Measurements from ENCODE around the gene ALK.

The ALK gene

DNA sequence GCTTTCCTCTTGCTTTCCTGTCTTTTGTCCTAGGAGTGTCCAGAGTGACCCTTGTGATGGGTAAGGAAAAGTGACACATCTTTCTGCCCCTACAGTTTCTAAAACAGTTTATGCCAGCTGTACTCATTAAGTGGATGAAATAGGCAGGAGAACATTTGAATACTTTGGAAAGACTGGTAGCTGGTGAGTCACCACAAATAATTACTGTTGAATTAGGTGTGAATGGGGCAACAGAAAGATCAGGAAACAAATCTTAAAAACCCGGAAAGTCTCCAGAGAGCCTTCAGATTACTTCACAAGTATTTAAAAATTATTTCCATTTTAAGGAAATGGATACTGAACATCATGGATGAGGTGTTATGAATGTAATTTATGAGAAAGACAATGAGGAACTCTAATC, 527.7 kb downstream of the ALK start:
- no peak for DNase-seq

DNA sequence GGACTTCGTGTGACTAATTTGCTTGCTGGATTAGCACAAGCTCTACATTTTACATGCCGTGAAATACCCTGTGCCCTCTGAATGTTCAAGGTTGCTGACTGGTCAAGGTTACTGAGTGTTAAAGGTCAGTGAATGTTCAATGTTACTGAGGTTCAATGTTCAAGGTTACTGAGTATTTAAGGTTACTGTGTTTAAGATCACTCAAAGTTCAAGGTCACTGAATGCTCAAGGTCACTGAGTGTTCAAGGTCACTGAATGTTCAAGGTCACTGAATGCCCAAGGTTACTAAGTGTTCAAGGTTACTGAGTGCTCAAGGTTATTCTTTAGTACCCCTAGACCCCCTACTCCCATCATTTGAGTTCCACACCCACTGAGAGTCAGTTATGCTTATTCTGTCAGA, 528.6 kb downstream of the ALK start:
- no peak for DNase-seq

DNA sequence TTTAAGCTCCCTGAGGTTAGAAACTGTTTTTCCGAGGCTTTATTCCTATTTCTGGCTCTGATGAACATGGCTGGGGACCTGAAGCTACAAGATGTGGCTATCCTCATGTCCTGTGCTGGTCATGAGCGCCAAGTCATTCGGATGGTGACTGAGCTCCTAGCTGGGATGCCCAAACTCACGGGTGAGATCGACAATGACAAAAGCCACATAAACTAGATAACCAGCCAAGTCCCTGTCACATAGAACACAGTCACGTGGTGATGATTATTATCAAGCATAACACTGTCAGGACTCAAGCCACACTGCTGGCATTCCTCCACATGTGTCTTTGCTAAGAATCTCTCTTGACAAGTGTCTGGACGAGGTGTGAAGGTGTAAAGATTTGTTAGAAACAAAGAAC, 531.2 kb downstream of the ALK start:
- DNase-seq, result no peak

DNA sequence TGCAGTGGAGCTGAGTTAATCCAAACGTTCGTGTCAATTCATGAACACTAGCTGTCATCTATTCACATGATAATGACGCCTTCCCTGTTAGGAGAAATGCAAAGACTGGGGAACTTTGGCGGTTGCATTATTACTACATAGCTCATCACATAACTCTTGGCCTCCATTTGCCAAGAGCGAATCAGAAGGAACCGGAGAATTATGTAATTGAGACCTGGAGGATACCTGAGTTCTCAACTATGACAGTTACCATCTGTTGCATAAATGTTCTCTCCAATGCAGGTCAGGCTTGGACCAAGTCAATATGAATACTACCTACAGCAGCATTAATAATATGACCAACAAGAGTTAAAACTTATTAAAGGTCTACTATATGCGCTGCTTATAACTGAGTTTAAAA, 531.7 kb downstream of the ALK start:
- DNase-seq, result no peak

DNA sequence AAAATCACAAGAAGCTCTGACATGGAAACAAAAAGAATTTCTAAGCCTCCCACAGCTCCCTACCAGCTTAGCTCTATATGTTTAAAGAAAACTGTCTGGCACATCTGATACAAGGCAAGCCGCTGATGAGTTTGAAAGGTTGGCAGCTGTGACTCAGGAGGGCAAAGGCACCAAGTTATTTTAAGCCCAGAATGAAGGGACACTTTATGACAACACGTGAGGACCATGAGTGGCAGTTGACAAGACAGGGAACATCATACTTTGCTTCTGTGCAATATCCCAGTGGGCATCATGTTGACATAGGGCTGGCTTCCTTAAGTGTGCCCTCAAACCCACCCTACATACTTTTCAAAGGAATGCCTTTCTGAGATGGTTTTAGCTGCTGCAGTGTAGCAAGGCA, 533.3 kb downstream of the ALK start:
- DNase-seq, result no peak

DNA sequence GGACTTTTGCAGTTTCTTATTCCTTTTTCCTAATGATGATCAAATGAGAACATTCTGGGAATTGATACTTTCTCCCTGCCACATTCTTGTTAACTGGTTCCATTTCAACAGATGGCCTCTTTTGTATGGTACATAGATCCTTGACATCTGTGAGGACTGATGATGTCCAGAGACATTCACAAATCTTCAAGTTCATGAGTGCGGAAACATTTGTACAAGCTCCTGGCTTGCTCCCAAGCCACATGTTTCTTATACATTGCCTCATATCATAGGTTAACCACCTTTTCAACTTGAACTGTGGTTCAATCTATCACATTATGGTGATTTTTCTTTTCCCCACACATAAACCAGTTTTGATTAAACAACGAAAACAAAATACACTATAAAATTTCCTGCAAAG, 538.9 kb downstream of the ALK start:
- no peak for DNase-seq

DNA sequence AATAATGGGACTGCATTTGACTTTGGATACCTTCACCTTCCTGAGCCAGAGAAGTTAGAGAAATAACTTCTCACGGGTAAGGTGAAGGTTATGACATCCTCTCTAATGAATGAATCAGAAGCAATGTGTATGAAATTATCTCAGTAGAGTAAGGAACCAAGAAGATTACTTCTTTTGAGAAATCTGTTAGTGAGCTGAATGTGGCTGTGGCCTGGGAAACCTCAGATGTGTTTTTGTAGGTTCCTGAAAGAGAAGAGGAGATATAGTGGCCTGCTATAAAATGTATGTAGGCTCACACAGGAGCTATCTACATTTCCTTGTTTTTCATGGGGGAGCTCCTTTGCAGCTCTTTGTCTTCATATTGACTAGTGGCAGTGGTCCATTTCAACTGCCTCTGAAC, 543.6 kb downstream of the ALK start:
- no peak for DNase-seq

DNA sequence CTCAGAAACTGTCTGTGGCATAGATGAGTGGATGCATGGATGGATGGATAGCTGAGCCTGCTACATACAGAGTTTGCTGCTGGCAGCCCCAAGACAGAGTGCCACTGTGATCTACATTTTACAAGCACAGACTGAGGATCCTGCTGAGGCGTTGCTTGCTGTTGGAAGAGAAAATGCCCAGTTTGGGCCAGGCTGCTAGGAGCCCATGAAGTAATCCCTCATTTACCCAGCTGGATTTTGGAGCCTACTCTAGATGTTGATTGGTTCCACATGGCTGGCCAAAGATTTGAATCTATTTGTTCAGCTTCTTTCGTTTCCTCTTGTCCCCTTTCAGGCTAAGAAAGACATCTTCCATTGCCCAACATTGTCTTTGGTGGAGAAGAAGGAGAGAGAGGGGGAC, 544.8 kb downstream of the ALK start:
- no peak for DNase-seq

DNA sequence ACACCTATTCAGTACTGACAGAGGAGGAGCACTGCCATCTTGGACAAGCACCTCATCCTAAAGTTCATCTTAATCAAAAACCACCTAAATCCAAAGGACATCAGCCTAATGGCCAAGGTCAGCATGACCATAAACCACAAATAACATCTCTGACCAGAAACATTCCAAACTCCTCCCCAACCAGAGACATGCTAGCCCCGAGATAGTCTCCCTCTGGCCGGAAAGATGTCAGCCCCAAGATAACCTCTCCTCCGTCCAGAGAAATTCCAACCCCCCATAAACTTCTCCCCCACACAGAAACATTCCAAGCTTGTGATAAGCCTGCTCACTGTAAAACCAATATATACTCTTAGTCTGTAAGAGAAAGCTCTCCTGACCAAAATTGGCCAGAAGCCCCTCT, 545.5 kb downstream of the ALK start:
- DNase-seq, result no peak

DNA sequence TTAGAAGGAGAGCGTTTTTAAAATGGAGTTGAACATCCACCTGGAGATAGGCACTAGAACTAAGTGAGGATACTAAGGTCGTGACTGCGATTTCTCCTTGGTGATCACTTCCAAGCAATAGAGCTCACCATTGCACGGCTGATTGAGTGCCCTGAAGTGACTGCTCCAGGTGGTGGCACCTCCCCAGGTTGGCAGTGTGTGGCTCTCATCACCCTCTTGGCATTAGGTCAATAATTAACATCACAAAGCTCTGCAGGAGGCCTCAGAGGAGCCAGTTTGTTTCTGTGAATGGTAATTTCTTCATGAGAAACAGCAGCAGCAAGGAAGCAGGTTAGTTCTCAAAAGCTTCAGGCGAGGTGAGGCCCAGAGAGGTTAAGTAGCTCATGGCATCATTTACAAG, 546.6 kb downstream of the ALK start:
- DNase-seq, result no peak

DNA sequence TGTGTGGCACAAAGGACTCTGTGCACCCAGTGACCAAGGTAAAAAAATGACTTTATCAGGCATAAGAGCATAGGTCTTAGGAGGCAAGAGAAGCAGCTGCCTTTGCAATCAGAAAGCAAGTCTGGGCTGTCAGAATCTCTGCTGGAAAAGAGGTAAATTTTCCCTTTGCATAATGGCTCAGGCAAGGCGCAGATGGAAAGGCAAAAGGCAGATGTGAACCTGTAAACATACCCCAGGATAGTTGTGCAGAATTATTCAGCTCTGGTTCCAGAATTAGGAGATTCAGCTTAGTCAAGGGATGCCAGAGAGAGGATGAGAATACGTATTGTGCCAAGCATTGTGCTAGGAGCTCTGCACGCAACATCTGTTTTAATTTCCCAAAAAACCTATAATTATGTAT, 547.5 kb downstream of the ALK start:
- no peak for DNase-seq

DNA sequence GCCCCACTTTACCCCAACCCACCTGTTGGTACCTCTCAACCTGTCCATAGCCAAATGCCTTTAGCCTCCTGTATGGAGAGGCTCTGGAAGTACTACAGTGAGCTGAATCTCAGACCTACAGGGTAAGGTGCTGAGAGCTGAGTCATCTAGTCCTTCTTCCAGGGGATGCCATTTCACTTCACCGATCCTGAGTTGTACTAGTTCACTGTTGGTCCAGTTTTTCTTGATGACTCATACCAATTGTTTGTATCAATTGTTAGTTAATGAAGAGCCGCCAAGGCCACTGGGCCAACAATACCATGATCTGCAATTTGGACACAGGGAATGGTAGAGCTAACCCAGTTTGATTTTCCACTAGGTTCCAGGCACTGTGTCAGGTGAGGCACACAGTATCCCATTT, 549.2 kb downstream of the ALK start:
- no peak for DNase-seq

DNA sequence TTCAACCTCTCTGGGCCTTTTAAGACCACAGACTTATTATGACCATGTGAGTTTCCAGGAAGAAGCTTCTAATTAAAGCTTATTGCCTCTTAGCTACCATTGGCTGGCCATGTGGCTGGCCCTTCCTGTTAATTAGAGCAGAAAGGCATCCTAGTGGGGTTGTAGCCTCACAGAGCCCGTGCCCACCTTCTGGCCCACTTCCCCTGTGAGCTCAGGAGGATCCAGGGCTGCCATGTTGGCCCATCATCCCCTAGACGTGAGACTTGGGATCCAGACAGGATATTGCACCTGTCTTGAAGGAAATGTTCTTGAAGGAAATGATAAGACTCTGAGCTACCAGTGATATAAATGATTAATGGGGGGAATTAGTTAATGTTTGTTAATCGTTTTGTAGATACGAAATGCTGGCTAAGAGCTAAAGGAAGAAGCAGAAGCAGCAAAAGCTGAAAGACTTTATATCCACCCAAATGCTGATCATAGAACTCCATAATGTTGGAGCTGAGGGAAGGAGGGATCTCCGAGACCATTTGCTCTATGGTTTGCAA, 550.7 kb downstream of the ALK start:
- no peak for DNase-seq

DNA sequence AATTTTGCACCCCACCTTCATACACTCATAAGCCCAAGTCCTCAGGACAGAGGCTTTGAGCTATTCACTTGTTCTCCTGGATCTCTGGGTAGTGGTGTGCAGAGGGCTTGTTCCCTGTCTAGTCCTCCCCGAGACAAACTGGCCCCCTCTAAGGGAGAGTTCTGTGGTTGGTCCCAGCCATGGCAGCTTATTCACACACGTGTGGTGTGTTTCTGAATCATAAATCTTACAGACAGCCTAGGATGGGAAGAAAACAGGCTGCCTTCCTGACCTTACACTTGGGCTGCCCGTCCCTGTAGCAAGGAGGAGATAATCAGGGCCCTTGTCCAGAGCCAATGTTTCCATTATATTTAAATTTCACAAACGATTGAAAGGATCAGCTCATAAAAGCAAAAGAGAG, 551.2 kb downstream of the ALK start:
- DNase-seq, result no peak

DNA sequence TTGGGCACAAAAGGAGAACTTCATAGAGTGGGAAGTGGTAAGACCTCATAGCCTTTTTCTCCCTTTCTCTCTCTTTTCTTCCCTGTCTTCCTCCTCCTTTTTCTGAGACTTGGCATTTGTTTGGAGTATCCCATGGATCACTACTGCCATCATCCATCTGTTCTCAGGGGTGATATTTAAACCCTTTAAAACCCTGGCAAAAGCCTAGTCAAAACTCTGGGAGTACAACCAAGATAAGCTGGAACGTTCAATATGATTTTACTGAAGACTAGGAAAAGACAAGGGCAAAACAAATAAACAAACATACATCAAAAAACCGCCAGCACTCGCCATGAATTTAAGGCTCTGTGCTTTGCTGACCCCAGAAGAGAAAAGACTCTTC, 552.7 kb downstream of the ALK start:
- no peak for DNase-seq

DNA sequence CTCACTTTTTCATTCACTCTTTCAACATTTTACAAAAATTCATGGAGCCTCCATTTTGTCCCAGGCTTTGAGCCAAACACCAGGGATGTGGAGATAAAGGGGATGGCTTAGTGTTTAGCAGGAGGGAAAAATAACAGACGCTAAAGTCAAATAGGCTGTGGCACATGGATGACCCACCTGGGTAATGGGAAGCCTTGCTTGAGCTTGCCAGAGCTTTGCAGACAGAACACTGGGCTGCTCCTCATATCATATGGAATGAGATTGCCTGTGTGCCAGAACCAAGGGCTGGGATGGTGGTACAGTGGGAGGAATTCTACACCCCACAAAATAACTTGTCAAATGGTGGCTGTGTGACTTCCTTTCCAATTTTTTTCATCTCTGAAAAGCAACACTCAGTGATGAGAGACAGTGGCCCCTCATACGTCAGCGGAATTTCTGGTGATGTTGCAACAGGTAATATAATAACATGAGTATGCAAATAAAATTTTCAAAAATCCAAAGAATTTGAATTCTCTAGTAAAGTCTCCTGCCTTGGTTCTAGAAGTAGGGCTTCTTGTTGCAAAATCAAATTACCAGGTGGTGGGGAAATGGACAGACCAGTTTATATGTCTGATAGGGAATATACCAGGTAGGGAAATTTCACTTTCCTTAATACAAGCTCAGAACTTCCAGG, 553.3 kb downstream of the ALK start:
- DNase-seq, result no peak

DNA sequence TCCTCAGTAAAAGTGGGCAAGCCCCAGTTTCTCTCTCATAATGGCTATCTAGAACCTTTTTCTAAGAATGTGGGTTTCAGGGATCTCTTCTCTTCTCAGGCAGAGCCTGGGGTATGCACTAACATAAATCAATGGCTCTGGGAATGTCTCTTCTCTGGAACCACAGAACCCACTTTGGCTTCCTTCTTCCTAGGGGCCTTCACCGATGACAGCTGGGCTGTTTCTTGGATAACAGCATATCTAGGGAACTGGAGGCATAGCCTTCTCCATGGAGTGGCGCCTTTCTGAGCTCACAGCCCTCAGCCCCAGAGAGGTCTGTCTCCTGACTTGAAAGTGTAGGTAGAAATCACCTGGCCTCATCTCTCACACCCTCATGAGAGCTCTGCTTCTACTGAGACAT, 558.3 kb downstream of the ALK start:
- no peak for DNase-seq

DNA sequence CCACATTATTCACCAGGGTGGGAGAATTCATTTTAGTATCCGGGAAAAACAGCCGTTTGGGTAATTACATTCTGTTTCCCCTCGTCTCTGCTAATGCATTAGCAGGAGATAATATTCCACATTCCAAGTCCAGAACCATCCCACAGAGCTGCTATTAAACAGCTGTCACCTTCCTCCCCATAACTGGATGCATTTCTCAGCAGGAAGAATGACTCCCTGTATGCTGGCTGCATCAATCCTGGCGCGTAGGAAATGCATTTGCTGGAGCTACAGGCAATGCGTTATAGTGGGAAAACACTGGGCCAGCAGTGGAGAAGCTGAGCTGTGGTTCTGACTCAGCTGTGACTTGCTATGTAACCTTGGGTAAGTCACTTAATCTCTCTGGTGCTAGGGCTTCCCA, 560.2 kb downstream of the ALK start:
- DNase-seq, result no peak

DNA sequence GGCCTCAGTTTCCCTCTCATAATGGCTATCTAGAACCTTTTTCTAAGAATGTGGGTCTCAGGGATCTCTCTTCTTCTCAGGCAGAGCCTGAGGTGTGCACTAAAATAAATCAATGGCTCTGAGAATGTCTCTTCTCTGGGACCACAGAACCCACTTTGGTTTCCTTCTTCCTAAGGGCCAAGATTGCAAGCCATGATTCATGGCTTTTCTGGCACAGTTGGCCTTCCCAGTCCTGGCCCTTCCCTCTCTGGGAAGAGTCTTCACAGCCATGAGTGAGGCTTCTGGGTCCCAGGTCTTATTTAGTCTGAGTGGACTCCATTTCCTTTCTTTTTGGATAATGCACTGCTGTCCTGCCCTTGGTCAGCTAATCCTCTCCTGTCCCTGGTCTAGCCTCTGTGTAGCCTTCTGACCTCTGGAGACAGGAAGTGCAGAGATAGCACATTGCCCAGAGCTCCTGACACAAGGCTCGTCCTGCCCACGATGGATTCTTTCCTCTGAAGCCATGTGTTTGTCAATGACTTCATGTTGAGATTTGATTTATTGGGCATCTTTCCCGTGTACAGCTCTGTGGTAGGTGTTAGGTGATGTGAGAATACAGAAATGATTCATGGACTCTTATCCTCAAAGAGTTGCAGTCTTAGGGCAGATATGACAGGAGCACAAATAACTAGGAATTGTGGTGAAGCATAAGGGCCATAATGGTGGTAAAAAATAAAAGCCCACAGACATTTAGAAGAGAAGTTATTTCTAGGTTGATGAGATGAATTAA, 561.2 kb downstream of the ALK start:
- DNase-seq, result no peak

DNA sequence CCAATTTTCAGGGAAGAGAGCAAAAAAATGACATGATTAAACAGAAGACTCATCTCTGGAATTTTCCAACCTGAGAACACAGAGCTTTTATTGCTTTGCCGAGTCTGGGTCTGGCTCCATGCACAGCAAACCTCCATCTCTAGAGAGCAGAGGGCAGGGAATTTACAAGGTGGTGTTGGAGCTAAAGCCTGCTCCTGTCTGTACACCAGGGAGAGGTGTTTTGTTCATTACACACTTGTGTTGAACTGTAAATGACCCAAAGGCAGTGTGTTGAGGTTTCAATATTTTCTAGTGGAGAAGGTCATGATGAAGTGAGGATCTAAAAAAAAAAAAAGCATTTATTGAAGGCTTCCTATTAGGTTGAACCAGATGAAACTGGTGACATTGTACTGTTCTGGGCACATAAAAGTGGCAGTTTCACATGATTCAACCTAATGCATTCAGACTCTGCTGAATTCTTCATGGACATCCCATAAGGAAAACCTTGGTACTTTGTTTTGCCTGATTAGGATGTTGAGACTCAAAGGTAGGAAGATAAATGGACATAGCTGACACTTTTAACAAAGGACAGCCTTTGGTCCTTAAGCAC, 567.9 kb downstream of the ALK start:
- no peak for DNase-seq

DNA sequence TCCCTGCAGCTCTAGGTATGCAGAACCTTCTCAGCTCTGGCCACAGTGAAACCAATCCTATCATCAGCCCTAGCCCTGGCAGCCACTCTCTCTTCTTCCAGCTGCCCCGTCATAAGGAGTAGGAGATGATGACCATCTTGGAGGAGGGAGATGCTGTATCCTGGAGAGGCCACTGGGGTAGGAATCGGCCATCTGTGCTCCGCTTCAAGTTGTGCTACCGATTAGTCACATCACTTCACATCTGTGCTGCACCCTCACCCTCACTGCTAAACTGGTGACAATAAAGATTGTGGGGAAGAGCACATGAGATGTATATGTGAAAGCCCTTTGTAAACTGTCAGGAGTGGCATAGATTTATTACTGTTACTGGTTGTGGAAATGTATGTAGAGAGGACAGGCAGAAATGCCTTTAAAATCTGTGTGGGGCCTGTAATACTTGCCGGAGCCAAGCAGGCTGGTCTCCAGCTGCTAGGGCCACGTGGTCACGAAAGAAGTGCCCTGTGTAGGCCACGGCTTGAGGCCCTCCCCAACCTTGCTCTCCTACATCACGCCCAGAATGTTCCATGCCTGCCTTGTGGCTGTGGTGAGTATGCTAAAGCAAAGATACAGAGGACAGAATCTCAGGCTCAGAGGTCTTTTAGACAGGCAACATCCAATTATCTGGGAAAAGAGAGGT, 569.3 kb downstream of the ALK start:
- no peak for DNase-seq

DNA sequence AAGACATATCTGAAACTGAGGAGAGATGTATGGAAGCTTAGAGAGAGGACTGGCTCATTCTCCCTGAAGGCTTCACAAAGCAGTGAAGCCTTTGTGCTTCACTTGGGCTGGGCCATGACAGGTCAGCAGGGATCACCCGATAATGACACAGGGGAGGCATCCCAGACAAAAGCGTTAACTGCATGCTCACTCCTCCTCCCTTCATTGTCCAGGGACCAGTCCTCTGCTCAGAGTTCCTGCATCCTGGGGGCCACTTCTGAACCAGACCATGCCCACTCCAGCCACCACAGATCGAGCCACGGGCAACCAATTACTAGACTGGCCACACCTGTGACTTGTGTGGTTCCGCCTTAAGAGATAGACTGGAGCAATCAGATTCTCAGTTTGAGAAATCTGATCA, 570.1 kb downstream of the ALK start:
- DNase-seq, result no peak

DNA sequence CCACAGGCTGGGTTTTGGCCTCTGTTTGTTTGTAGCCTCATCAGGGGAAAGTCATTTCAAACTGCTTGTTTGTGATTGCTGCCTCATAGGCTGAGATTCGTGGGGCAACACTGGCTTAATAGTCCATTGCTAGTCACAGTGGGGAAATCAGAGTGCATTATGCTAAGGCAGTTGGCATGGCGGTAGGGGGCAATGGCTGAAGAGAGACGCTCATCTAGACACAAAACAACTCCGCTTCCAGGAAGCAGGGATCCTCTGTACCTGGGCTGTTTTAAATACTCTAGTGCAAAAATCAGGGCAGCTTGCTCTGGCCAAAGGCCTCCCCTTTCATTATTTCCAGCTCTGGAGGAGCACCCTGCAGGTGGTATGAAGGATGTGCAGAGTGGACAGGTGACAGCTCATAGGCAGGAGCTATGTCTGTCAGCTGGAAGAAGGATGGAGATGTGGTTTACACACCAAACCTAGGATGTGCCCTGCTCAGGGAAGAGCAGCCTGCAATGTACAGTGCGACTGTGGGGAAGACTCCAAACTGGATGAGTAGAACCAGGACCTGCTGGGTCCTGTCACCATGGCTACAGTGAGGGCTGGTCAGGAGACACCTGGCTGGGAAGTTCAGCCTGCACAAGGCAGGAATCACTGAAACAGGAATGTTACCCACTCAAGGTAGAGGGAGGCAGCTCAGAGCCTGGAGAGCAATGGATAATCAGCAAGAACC, 571.9 kb downstream of the ALK start:
- no peak for DNase-seq

Measured in 8988T (cell line).